Measurements from ENCODE around the gene CFAP20DC.
A peak's percentile ranks its signal among the peaks of the same experiment; 100 is the strongest.
"Not testable (repeated sequence)": the region's sequence is repeated elsewhere in the genome, so short reads cannot be mapped to it uniquely, and the experiment has no call there.

The CFAP20DC gene

GRCh38 chr3:59017617-59017984 lies 32.2 kb downstream of the CFAP20DC start:
- DNase-seq (ENCODE audit: low spot score) = no peak

- DNase-seq (ENCODE audit: low spot score) = no peak
These were observed 32.8 kb downstream of the CFAP20DC start for GRCh38 chr3:59016930-59017616.

DNA sequence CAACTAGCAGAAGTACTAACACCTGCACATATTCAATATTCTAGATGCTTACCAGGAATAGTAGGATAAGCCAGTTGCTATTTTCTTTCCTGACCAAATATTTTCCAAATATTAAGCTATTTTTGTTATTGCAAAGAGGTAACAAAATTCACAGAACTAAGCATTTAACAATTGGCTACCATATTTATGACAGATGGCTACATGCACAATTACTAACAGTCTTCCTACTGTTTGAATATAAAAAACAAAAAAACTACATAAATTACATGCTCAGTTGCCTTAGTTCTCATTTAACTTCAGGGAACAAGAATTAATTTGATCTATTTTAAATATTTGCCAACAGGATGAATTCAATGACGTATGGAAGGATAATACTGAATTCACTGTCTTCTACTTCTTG lies 36.2 kb downstream of the CFAP20DC start:
- DNase-seq (ENCODE audit: low spot score) = no peak

DNA sequence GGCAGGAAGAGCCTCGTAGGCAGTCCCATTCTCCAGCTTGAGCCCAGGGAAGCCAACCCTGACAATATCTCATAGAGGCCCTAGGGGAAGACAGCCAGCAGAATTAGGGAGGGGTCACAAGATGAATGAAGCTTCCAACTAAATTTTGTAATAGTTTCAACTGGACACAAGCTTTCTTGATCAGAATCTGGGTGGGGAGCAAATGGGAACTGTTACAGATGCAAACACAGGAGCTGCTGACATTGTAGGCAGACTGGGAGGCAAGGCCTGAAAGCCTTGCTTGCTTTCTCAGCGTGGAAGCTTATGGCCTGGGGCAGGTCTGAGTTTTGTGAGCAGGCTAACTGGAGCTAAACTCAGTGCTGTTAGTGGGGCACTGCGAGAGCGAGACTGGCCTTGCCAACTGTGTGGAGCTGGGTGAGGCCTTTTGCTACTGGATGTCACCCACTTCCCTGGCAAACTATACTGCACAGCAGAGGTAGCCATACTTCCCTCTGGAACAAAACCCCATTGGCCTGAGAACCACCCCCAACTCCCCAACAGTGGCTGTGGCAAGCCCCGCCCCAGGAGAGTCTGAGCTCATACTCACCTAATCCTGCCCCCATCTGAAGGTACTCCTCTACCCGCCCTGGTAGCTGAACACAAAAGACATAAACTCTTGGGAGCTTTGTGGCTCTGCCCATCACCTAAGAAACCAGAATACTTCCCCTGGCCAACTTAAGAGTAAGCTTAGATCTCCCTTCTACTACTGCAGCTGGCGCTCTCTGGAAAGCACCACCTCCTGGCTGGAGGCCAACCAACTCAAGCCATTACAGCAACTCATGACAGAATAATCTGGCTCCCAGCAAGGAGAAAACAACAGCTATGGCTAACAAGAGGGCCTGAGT lies 42.9 kb downstream of the CFAP20DC start:
- no peak for DNase-seq (ENCODE audit: low spot score)

DNA sequence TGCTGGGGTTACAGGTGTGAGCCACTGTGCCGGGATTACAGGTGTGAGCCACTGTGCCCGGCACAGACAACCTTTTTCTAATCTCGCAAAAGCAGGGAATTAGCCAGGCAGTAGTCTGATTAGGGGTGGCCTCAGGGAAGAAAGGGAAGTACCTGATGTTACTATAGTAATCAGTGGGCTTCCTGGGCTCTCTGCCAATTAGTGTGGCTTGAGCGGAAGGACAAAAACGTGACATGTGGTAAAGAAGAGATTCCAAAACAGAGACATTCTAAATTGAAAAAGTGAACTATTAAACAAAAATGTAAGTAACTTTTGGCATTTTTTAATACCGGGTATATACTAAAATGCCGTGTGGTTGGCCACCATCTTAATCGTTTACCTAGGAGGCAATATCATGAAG lies 48.1 kb downstream of the CFAP20DC start:
- no peak for DNase-seq (ENCODE audit: low spot score)

GRCh38 chr3:58999774-59000160 lies 50.1 kb downstream of the CFAP20DC start:
- no peak for DNase-seq (ENCODE audit: low spot score)

- DNase-seq (ENCODE audit: low spot score) = no peak
These were observed 50.6 kb downstream of the CFAP20DC start for GRCh38 chr3:58999134-58999773.

DNA sequence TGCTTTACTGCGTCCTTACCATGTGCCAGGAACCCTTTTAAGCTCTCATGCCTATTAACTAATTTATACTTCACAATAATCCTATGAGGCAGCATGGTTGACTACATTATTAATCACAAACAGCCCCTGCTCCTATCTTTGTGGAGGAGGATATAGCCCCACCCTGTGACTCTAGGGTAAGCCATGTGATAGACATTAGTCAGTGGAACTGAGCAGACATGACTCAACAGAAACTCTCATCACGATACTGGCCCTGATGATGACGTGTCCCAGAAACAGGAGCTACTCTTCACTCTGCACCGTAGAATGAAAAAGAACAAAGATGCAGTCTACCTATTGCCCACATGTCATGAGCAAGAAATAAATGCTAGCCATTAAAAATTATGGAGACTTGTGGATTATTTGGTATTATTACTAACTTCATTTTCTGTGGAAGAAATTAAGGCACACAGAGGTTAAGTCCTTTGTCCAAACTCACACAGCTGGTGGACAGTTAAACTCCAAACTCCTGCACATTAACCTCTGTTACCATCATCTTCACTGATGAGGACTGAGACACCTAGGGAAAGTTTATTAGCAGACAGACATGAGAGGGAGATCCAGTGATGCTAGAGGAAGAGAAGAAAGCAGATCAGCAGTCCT lies 51.2 kb downstream of the CFAP20DC start:
- DNase-seq (ENCODE audit: low spot score) = no peak

DNA sequence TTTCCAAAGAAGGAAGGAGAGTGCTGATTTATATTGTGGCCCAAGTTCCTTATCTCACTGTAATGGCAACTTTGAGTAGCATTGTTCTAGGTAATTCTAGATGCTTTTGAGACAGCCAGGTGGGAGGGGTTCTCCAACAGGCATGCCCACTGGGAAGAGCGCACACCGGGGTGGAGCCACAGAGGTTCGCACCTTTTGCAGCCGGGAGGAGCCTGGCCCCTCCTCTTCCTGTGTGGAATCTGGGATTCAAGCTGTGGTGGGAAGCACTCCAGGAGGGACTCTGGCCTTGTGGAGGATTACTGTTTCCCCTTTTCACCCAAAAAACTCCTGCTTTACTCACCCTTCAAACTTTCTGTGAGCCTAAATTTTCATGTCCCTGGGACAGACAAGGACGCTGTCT lies 53.1 kb downstream of the CFAP20DC start:
- no peak for DNase-seq (ENCODE audit: low spot score)

DNA sequence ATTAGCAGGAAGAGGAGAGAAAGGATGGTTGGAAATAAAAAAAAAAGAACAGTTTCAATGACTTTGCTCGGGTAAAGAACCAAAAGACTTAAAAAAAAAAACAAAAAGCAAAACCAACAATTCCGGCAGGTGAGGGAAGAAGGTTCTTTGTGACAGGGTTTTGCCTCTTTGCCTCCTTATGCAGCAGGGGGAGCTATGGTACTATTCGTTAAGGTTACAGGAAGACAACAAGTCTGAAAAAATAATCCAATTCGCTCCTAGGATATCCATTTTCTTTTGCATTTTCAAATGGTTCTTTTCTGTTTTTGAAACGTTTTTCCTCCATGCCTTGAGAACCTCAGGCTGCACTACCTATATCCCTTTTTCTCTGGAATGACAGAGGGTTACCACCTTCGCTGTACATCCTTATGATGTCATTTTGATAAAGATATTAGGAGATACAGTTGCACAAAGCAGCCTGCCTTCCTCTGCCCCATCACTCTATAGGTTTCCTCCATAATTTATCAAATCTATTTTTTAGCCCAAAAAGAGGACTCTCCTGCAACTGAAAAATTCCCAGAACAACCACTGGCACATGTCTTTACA lies 55.0 kb downstream of the CFAP20DC start:
- DNase-seq (ENCODE audit: low spot score) = peak; percentile 65

DNA sequence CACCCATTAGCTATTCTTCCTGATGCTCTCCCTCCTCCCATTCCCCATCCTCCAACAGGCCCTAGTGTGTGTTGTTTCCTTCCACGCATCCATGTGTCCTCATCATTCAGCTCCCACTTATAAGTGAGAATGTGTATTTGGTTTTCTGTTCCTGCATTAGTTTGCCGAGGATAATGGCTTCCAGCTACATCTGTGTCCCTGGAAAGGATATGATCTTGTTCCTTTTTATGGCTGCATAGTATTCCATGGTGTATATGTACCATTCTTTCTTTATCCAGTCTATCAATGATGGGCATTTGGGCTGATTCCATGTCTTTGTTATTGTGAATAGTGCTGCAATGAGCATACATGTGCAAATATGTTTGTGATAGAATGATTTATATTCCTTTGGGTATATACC lies 56.3 kb downstream of the CFAP20DC start:
- DNase-seq (ENCODE audit: low spot score) = no peak

- no peak for DNase-seq (ENCODE audit: low spot score)
These were observed 58.2 kb downstream of the CFAP20DC start for GRCh38 chr3:58991623-58992022.

GRCh38 chr3:58991026-58991425 lies 58.8 kb downstream of the CFAP20DC start:
- no peak for DNase-seq (ENCODE audit: low spot score)

- no peak for DNase-seq (ENCODE audit: low spot score)
These were observed 59.9 kb downstream of the CFAP20DC start for GRCh38 chr3:58989955-58990354.

DNA sequence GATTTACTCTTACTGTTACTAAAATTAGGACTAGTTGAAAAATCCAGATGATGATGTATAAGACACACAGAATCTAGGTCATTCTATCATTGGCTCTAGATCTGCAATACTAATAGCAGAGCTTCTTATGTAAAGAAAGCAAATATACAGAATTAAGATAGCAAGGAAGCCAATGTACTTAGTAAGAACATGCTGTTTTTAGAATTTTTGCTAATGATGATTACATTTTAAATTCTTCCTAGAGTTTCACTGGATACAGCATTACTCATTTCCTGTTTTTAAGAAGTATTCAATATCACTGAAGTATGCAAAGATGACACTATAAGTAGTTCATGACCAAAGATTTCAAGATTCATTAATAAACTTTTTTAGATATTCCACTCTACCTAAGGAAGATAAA lies 60.7 kb downstream of the CFAP20DC start:
- DNase-seq (ENCODE audit: low spot score) = no peak

DNA sequence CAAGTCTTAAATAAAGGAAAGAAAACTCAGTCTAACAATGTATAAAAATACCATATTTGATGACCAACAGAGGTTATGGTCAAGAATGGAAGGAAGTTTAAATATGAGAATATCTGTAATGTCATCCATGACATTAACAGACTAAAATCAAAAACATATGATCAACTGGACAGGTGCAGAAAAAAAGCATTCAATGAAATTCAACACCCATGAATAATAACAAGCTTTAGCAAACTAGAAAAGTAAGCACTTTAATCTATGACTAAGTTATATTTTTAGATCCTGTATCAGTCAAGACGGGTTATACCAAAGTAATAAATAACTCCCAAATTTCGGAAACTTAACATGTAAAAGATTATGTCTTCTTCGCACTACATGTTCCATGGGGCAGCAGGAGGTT lies 61.8 kb downstream of the CFAP20DC start:
- DNase-seq (ENCODE audit: low spot score) = no peak

GRCh38 chr3:58986654-58987053 lies 63.2 kb downstream of the CFAP20DC start:
- DNase-seq (ENCODE audit: low spot score) = no peak

GRCh38 chr3:58979840-58980239 lies 70.0 kb downstream of the CFAP20DC start:
- DNase-seq (ENCODE audit: low spot score) = no peak

DNA sequence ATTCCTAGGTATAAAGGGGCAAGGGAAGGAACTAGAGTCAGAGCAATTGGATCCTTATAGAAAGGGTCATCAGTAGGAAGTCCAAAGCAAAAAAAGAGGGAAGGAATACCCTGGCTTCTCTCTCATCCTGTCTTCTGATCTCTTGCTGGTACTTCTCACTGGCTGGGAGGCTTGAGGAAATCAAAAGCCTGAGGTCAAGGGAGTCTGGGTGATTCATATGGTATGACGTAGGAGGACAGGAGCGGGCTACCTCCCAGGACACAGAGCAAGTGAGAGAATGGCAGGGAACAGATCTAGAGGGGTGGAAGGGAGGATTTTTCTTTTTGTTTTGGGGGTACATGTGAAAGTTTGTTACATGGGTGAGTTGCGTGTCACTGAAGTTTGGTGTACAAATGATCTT lies 76.0 kb downstream of the CFAP20DC start:
- DNase-seq (ENCODE audit: low spot score) = no peak

DNA sequence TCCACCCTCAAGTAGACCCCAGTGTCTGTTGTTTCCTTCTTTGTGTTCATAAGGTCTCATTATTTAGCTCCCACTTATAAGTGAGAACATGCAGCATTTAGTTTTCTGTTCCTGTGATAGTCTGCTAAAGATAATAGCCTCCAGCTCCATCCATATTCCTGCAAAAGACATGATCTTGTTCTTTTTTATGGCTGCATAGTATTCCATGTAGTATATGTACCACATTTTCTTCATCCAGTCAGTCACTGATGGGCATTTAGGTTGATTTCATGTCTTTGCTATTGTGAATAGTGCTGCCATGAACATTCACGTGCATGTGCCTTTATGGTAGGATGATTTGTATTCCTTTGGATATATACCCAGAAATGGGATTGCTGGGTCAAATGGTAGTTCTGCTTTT lies 82.0 kb downstream of the CFAP20DC start:
- DNase-seq (ENCODE audit: low spot score) = not testable (repeated sequence)

DNA sequence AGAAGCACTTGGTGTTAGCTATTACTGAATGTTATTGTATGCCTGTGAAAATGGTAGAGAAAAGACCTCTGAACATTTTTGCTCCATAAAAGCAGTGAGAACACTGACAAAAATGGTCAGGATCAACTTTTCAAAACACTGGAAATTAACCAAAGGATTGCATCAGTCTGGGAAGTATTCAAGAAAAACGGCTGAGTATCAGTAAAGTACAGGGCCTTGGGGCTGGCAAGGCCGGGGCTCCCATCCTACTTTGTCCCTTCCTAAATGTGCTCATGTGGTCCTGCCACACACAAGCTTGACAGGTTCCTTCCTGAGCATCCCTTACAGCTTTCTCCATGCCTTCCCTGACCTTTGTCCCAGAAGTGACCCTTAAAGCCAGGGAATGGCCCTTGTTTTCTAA lies 84.0 kb downstream of the CFAP20DC start:
- no peak for DNase-seq (ENCODE audit: low spot score)

DNA sequence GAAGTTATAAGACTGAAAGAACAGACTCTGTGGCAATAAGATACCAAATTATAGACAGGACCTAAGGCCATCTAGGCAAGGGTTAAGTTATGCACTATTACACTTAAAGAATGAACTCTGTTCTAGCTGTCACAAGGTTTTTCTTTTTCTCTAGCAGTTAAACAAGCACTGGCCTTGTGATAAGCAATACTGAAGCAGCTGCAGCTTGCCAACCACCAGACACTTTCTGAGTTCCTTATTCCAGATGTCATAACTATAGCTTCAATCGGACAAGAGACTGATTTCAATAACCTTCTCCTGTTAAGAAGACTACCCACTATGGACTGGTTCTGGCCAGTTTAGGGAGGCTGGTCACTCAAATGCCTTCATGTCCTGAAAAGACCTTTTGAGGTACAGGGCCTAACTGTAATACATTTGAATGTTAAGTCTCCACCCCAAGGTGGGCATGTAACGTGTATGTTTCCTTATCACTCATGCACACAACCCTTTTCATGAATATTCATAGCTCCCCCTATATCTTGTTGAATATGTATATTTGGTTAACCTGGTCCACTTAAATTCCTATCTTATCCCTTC lies 85.8 kb downstream of the CFAP20DC start:
- DNase-seq (ENCODE audit: low spot score) = no peak

Measured in pons (tissue), 1 donor.